WERI-Rb-1 (cell line): Measurements from ENCODE around the gene LCP1.
"Not testable (repeated sequence)": the region's sequence is repeated elsewhere in the genome, so short reads cannot be mapped to it uniquely, and the experiment has no call there.

Experiments used
- DNase-seq: peaks from one replicate; pipeline ENCODE4 v3.0.0-alpha.2; 2020
- H3K27ac ChIP-seq: fragments of 250-450 bp; sonication (Bioruptor Pico); 2 replicates; pipeline ENCODE4 v1.5.1; 2020; ENCODE audit warnings: mild to moderate bottlenecking, moderate library complexity
- H3K27me3 ChIP-seq: fragments of 250-450 bp; sonication (Bioruptor Pico); 2 replicates; pipeline ENCODE4 v1.5.1; 2021; ENCODE audit warnings: mild to moderate bottlenecking, low read depth, moderate library complexity; ENCODE audit not compliant: insufficient read depth, severe bottlenecking
- H3K36me3 ChIP-seq: fragments of 250-450 bp; sonication (Bioruptor Pico); 2 replicates; pipeline ENCODE4 v1.5.1; 2020; ENCODE audit warnings: mild to moderate bottlenecking, moderate library complexity
- H3K4me3 ChIP-seq: 2 replicates; pipeline ENCODE4 v1.5.1; 2011; ENCODE audit warnings: low read depth, mild to moderate bottlenecking, control low read depth, low read length
- H3K9me3 ChIP-seq: fragments of 250-450 bp; sonication (Bioruptor Pico); 2 replicates; pipeline ENCODE4 v1.5.1; 2021; ENCODE audit warnings: mild to moderate bottlenecking, moderate library complexity; ENCODE audit not compliant: severe bottlenecking
- CTCF ChIP-seq: IDR thresholded peaks from 2 replicates; pipeline ENCODE4 v1.5.1; 2011; ENCODE audit warnings: low read depth, mild to moderate bottlenecking, control low read depth, inconsistent platforms, low read length

LCP1 gene, protein sequence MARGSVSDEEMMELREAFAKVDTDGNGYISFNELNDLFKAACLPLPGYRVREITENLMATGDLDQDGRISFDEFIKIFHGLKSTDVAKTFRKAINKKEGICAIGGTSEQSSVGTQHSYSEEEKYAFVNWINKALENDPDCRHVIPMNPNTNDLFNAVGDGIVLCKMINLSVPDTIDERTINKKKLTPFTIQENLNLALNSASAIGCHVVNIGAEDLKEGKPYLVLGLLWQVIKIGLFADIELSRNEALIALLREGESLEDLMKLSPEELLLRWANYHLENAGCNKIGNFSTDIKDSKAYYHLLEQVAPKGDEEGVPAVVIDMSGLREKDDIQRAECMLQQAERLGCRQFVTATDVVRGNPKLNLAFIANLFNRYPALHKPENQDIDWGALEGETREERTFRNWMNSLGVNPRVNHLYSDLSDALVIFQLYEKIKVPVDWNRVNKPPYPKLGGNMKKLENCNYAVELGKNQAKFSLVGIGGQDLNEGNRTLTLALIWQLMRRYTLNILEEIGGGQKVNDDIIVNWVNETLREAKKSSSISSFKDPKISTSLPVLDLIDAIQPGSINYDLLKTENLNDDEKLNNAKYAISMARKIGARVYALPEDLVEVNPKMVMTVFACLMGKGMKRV

GRCh38 chr13:46181840-46182490, at the start of gene LCP1:
Gene LCP1 (minus strand): TSS chr13:46182177. CDS start chr13:46159662, 22,515 bp downstream.
- Histone ChIP-seq H3K27ac (no peak within 1 kb of the TSS), H3K4me3 (no peak within 1 kb of the TSS)
- no peak for TF ChIP-seq CTCF

DNA sequence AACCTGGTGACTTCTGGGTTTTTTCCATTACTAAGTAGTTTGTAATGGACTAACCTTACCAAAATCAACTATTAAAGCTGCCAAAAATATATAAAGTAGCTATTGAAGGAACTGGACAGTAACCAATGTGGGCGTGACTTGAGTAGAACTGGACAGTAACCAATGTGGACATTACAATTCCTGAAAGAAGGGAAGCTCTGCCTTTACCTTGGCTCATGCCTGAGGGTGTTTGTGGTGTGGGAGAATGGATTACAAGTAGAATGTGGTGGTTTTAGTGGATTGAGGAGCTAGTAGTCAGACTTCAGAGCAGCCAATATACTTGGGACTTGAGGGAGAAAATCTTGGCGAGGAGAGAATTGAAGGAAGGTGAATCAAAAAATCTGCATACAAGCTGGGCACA, 47.3 kb upstream of the LCP1 start:
- no peak for DNase-seq
- Histone ChIP-seq H3K27me3 (no peaks in the 10 kb centered on the region), H3K9me3 (no peaks in the 10 kb centered on the region), H3K4me3 (no peak overlapping the region), H3K36me3 (no peaks in the 10 kb centered on the region), H3K27ac (no peak overlapping the region)
- no peak for TF ChIP-seq CTCF

More at GRCh38 chr13:46181840-46182490, at the start of gene LCP1:
- no peak for DNase-seq
- Histone ChIP-seq H3K27me3 (no peaks in the 10 kb centered on the region), H3K9me3 (no peaks in the 10 kb centered on the region), H3K36me3 (no peaks in the 10 kb centered on the region)

DNA sequence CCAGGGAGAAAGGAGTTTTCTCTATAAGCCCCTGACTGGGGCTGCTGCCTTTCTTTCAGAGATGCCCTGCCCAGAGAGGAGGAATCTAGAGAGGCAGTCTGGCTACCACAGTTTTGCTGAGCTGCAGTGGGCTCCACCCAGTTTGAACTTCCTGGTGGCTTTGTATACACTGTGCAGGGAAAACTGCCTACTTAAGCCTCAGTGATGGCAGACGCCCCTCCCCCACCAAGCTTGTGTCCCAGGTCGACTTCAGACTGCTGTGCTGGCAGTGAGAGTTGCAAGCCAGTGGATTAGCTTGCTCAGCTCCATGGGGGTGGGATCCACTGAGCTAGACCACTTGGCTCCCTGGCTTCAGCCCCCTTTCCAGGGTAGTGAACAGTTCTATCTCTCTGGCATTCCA, 38.3 kb upstream of the LCP1 start:
- not testable (repeated sequence) for H3K4me3 ChIP-seq, H3K36me3 ChIP-seq, H3K9me3 ChIP-seq, H3K27ac ChIP-seq, H3K27me3 ChIP-seq
- peak; percentile 80 for DNase-seq

DNA sequence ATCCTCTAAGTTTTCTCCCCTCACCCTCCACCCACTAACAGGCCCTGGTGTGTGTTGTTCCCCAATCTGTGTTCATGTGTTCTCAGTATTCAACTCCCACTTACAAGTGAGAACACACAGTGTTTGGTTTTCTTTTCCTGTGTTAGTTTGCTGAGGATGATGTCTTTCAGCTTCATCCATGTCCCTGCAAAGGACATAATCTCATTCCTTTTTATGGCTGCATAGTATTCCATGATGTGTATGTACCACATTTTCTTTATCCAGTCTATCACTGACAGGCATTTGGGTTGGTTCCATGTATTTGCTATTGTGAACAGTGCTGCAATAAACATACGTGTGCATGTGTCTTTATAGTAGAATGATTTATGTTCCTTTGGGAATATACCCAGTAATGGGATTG, 32.8 kb upstream of the LCP1 start:
- not testable (repeated sequence) for H3K27me3 ChIP-seq, H3K9me3 ChIP-seq, DNase-seq, H3K36me3 ChIP-seq, H3K4me3 ChIP-seq, H3K27ac ChIP-seq

- Histone ChIP-seq H3K27ac (no peak overlapping the region), H3K27me3 (no peaks in the 10 kb centered on the region), H3K4me3 (no peak overlapping the region), H3K36me3 (no peaks in the 10 kb centered on the region), H3K9me3 (peaks cover 5% of the 10 kb centered on the region)
- TF ChIP-seq CTCF, result no peak
- no peak for DNase-seq
These were observed 31.3 kb upstream of the LCP1 start for GRCh38 chr13:46213242-46213641.

DNA sequence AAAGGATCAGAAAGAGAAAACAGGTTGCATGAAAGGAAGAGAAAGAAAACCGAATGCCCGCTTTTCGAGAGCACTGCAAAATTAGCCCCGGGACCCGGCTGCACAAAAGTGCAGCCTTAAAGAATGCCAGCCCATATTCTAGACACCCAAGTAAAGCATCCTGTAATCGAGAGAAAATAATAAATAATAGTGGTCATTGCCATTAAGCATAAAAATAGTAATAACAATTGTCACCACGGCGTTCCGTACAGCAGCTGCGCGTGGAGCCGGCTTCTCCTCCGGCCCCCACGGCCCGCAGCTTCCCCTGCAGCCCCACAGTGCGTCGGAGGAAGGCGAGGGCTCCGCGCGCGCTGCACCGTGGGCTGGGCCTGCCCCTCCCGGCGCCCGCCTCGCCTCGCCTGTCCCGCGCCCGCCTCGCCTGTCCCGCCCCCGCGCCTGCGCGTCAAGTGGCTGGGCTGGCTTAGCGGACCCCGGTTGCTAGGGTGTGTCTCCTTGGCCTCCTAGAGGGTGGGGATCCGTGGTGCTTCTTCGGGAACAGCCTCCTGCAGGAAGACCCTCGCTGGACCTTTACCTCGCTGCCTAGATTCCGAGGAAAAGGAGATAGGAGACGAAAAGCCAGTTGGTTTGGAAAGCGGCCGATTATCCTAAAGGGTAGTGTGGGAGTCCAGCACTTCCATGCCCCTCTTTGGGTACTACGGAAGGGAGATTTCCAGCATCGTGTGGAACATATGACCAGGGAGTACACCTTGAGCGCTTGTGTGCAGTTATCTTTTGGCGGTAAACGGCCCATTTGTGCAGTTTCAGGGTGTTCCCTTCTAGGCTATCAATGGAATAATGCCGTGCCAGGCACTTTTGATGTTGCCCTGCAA, 29.7 kb upstream of the LCP1 start, which contains the start of gene LRRC63:
Gene LRRC63, plus strand, starts transcription at position 446 of the 869 bp plus-strand sequence. CDS start 1,107 bp downstream, outside the sequence.
- Histone ChIP-seq H3K36me3 (no peaks in the 10 kb centered on the region), H3K27ac (peak within 1 kb of the TSS; percentile 27), H3K9me3 (peaks cover 5% of the 10 kb centered on the region), H3K27me3 (no peaks in the 10 kb centered on the region), H3K4me3 (peak within 1 kb of the TSS; percentile 49)
- TF ChIP-seq CTCF, result no peak
- peak; percentile 91 for DNase-seq
